GM13976 (cell line): ENCODE results near the gene MMP25.

Experiments
- DNase-seq: peaks from one replicate; pipeline ENCODE4 v3.0.0; 2012; ENCODE audit warnings: low spot score
- in situ Hi-C: fragments of 300-500 bp; cut with MboI; formaldehyde crosslinking; loops from one replicate; pipeline ENCODE4 v1.12.0; 2022; ENCODE audit warnings: low sequenced_read_pairs, mixed read lengths, inconsistent platforms; ENCODE audit not compliant: unreplicated experiment
- TF ChIP-seq, protein P1 (sequence below): IDR thresholded peaks from 2 replicates; pipeline ENCODE4 v1.5.1; 2012; ENCODE audit warnings: borderline replicate concordance, mild to moderate bottlenecking; ENCODE audit not compliant: insufficient read depth; ENCODE audit errors: extremely low read depth, missing control alignments, control extremely low read depth

Gene MMP25

DNA sequence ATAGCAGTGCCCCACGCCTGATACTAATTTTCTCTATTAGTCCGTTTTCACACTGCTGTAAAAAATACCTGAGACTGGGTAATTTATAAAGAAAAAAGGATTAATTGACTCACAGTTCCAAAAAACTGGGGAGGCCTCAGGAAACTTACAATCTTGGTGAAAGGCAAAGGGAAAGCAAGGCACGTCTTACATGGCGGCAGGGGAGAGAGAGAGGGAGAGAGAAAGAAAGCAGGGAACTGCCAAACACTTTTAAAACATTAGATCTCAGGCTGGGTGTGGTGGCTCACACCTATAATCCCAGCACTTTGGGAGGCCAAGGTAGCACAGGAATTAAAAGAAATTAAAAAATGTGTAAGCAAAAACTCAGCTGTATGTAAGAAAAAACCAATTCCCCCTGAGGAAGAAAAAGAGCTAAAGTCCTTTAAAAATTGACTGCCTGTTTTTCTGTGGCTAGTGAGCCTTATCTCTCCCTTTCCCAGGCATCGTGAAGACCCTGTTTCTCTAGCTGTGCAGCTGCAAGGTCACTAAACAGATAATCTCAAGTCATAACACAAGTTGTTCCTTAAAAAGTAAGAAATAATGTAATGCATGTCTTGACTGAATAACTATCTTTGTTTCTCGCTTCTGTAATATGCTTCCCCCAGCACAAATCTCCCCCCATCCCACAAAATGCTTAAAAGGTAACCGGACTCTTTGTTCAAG lies 38.8 kb downstream of the MMP25 start:
- TF ChIP-seq, protein P1, sequence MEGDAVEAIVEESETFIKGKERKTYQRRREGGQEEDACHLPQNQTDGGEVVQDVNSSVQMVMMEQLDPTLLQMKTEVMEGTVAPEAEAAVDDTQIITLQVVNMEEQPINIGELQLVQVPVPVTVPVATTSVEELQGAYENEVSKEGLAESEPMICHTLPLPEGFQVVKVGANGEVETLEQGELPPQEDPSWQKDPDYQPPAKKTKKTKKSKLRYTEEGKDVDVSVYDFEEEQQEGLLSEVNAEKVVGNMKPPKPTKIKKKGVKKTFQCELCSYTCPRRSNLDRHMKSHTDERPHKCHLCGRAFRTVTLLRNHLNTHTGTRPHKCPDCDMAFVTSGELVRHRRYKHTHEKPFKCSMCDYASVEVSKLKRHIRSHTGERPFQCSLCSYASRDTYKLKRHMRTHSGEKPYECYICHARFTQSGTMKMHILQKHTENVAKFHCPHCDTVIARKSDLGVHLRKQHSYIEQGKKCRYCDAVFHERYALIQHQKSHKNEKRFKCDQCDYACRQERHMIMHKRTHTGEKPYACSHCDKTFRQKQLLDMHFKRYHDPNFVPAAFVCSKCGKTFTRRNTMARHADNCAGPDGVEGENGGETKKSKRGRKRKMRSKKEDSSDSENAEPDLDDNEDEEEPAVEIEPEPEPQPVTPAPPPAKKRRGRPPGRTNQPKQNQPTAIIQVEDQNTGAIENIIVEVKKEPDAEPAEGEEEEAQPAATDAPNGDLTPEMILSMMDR, result no peak
- in situ Hi-C loops, result no loop called here
- DNase-seq, result no peak

DNA sequence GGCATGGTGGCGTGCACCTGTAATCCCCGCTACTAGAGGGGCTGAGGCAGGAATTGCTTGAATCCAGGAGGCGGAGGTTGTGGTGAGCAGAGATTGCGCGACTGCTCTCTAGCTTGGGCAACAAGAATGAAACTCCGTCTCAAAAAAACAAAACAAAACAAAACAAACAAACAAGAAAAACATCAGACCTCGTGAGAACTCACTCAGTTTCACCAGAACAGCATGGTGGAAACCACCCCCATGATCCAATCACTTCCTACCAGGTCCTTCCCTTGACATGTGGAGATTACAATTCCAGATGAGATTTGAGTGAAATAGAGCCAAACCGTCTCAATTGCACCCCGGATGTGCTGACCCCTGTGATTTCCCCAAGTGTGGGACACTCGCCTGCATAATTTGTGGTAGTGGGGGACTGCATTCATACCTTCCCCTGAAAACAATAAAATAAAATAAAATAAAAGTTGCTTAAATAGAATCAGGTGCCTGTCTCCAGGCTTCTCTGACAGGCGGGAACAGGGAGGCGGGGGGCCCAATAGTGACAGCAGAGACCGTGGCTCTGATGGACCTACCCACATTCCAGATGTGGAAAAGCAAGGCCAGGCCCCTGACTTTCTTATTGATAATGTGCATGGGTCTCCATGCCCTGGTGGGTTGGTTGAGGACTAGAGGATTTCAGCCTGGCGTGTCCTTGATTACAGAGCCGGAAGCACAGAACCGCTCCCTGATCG lies 39.7 kb downstream of the MMP25 start:
- in situ Hi-C loops, result no loop called here
- DNase-seq, result no peak
- TF ChIP-seq, protein P1, result no peak

DNA sequence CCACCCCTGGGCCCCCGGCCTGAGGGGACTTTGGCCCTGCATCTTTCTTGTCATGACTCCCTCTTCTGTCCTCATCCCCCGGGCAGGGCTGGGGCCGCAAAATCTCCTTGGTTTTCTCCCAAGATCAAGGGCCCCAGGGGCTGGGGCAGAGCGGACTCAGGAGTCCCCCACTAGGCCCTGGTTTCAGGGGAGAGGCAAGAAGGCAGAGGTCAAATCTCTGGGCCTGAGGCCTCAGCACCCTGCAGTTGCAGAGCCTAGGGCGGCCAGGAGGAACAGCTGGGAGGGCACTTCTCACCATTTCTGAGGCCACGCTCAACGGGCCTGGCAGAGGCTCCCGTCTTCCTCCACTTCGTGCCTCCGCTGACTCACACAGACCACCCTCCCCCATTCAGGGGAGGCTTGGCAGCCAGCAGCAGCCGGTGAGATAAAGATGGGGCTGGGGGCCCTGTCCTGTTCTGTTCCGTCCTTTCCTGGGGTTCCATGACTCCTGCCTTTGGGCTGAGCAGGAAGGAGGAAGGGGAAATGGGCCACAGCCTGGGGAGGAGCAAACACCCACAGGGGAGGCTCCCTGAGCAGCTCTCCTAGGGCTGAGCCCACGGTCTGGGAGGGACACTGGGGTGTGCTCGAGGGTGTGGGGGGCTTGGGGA lies 40.4 kb downstream of the MMP25 start:
- TF ChIP-seq, protein P1, result no peak
- in situ Hi-C loops, result no loop called here
- peak; percentile 13 for DNase-seq

DNA sequence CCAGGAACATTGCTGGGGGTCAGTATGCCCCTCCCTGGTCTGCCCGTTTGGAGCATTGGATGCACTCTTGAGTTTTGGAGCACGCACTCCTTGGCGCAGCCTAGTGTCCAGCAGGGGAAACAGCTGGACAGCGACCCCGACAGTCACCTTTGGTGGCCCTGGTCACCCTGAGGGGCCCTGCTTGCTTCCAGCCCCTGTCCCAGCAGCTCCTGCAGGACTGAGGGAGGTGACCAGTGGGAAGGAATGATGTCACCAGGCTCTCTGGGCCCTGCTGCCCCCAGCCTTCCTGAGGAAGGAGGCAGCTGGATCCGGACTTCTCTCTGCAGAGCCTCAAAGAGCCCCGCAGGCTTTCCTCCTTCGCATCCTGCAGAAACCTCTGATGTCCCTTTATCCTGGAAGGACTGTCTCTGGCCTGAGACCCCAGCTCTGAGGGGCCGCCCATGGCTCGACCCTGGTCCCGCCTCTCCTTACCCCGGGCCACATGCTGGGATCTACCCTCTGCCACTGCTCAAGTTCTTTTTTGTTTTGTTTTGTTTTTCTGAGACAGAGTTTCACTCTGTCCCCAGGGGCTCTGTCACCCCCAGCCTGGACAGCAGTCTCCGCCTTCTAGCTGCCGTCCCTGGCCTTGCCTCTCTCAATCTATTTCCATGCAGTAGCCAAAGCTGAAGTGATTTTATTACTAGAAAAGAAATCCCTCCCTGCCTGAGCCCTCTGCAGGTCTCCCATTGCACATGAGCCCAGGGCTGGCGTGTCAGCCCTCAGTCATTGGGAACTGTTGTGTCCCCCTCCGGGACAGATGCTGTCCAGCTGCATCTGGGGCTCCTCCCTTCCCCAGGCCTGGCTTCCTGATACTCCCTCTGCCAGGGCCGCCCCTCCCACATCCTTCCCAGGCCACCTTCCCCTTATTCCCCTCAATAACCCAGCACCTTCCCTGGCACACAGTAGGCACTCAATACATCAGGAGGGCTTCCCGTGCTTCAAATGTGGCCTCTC lies 41.2 kb downstream of the MMP25 start:
- TF ChIP-seq, protein P1, result peak; percentile 32
- in situ Hi-C loops, result no loop called here
- peak; percentile 51 for DNase-seq

DNA sequence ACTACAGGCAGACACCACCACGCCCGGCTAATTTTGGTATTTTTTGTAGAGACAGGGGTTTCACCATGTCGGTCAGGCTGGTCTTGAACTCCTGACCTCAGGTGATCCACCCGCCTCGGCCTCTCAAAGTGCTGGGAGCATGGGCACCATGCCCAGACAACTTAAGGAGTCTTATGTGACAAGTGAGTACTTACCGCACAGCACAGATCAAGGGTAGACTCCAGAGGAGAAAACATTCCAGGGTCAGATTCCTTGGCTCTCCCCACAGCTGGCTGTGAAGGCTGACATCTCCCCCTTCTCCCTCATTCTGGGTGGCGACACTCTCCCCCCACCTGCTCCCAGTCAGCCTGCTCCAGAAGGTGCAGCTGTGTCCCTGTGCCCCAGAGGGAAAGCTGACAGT lies 42.1 kb downstream of the MMP25 start:
- in situ Hi-C loops, result no loop called here
- TF ChIP-seq, protein P1, result no peak
- DNase-seq, result no peak
